HepG2 (cell line): ENCODE results near the gene CNIH3. TPM values are rescaled to one million over a fixed set of nuclear protein-coding genes. Genes with fewer than 3 reads are reported as not detected.
"Not testable (repeated sequence)": the region's sequence is repeated elsewhere in the genome, so short reads cannot be mapped to it uniquely, and the experiment has no call there.

Experiments
- ATAC-seq: fragments of 200-7000 bp; cut with Tn5 transposase; 3 replicates; pipeline ENCODE4 v1.9.1; 2020; ENCODE audit warnings: mild to moderate bottlenecking, moderate library complexity
- BruUV-seq: library from RNA; stranded (reverse); fragments of 400-500 nt; replicated peaks from 2 replicates; lab custom pipeline; 2021; lab: Mats Ljungman, UMichigan
- CTCF ChIA-PET: fragments of 300-600 bp; formaldehyde crosslinking; extraction: SDS; loops from one replicate; lab custom pipeline; 2021; ENCODE audit warnings: low total read pairs, inconsistent platforms, low intra/inter-chr PET ratio; lab: Yijun Ruan, JAX
- POLR2A ChIA-PET: fragments of 350-600 bp; sonication (Branson Sonifier 250); formaldehyde crosslinking; loops from one replicate; lab custom pipeline; 2020; ENCODE audit warnings: antibody characterized with exemption, inconsistent platforms; lab: Yijun Ruan, JAX
- DNase-seq: peaks from one replicate; pipeline ENCODE4 v3.0.0-alpha.2; 2015; ENCODE audit warnings: low spot score
- FAIRE-seq: peaks from 3 replicates; lab custom pipeline; 2011; peaks lifted over from hg19 to GRCh38; lab: Jason Lieb, UNC
- H2AFZ ChIP-seq: one replicate; pipeline ENCODE4 v1.6.1; 2011; ENCODE audit warnings: low read length, inconsistent platforms
- H3K27ac ChIP-seq: fragments of 300-600 bp; 3 replicates; pipeline ENCODE4 v1.8.0; 2011; ENCODE audit warnings: mixed run types, mild to moderate bottlenecking, mixed read lengths, low read length, inconsistent platforms; ENCODE audit not compliant: insufficient read depth; ENCODE audit errors: extremely low read length
- H3K27me3 ChIP-seq, 2 experiments: fragments of 200-600 bp in 1 of 2; 2 replicates in 1 of 2; 3 replicates in 1 of 2; pipeline versions ENCODE4 v1.6.0 to v1.8.0; 2011; ENCODE audit warnings: low read length in 2 of 2, mild to moderate bottlenecking in 2 of 2, moderate library complexity in 2 of 2, inconsistent platforms in 1 of 2; ENCODE audit not compliant: insufficient read depth in 2 of 2, control insufficient read depth in 1 of 2
- H3K36me3 ChIP-seq, 2 experiments: fragments of 200-600 bp in 1 of 2; replicated peaks in 1 of 2; 2 replicates in 1 of 2; 3 replicates in 1 of 2; pipeline versions ENCODE4 v1.5.1 to v1.8.0; 2011; ENCODE audit warnings: low read length in 2 of 2, inconsistent platforms in 1 of 2; ENCODE audit not compliant: insufficient read depth in 2 of 2, control insufficient read depth in 1 of 2
- H3K4me1 ChIP-seq: 2 replicates; pipeline ENCODE4 v1.5.1; 2012; ENCODE audit warnings: low read length, inconsistent platforms; ENCODE audit not compliant: insufficient read depth
- H3K4me2 ChIP-seq: 2 replicates; pipeline ENCODE4 v1.6.0; 2011; ENCODE audit warnings: low read depth, low read length, inconsistent platforms
- H3K4me3 ChIP-seq, 3 experiments: fragments of 200-600 bp in 1 of 3; sonication (generic), shearing (Covaris generic) in 1 of 3; replicated peaks in 1 of 3; 2 replicates each; pipeline ENCODE4 v1.5.1; 2011 to 2016; ENCODE audit warnings: low read length in 3 of 3, inconsistent platforms in 2 of 3, low read depth in 2 of 3, mild to moderate bottlenecking in 2 of 3, control low read depth in 1 of 3, mixed read lengths in 1 of 3; ENCODE audit not compliant: insufficient read depth in 1 of 3
- H3K79me2 ChIP-seq: one replicate; pipeline ENCODE4 v1.6.1; 2011; ENCODE audit warnings: low read length, inconsistent platforms; ENCODE audit not compliant: insufficient read depth
- H3K9ac ChIP-seq: 2 replicates; pipeline ENCODE4 v1.6.0; 2011; ENCODE audit warnings: mild to moderate bottlenecking, low read depth, low read length, inconsistent platforms; ENCODE audit not compliant: insufficient read depth
- H3K9me3 ChIP-seq: 2 replicates; pipeline ENCODE4 v1.5.1; 2012; ENCODE audit warnings: mild to moderate bottlenecking, low read length
- H4K20me1 ChIP-seq: 2 replicates; pipeline ENCODE4 v1.6.0; 2011; ENCODE audit warnings: inconsistent platforms, mild to moderate bottlenecking, low read length, moderate library complexity; ENCODE audit not compliant: insufficient read depth
- HNRNPL ChIP-seq: fragments of 200-400 bp; formaldehyde crosslinking; IDR thresholded peaks from 2 replicates; pipeline ENCODE4 v1.6.1; 2017; ENCODE audit warnings: mild to moderate bottlenecking, low read depth, low read length
- KDM3A ChIP-seq: IDR thresholded peaks from 2 replicates; pipeline ENCODE4 v1.6.1; 2018; ENCODE audit warnings: low read depth, missing compliant biosample characterization
- NFE2L2 ChIP-seq: fragments of 150-350 bp; IDR thresholded peaks from 2 replicates; pipeline ENCODE4 v1.6.1; 2014; ENCODE audit warnings: low read length
- NFRKB ChIP-seq: fragments of 450-650 bp; IDR thresholded peaks from 2 replicates; pipeline ENCODE4 v1.6.1; 2017
- SNAPC2 ChIP-seq: sonication (generic); formaldehyde crosslinking; IDR thresholded peaks from 2 replicates; pipeline ENCODE4 v1.8.1; 2022; ENCODE audit warnings: mild to moderate bottlenecking, missing genetic modification reagents
- ZNF10 ChIP-seq: sonication (generic); formaldehyde crosslinking; IDR thresholded peaks from 2 replicates; pipeline ENCODE4 v1.4.0; 2020; ENCODE audit warnings: mild to moderate bottlenecking, low read depth, missing genetic modification reagents, borderline replicate concordance
- ZNF17 ChIP-seq: sonication (generic); formaldehyde crosslinking; IDR thresholded peaks from 2 replicates; pipeline ENCODE4 v1.5.0; 2020; ENCODE audit warnings: mild to moderate bottlenecking, missing genetic modification reagents
- ZNF496 ChIP-seq: sonication (generic); formaldehyde crosslinking; IDR thresholded peaks from 2 replicates; pipeline ENCODE4 v1.8.1; 2023; ENCODE audit warnings: mild to moderate bottlenecking, moderate library complexity, missing genetic modification reagents; ENCODE audit not compliant: insufficient replicate concordance
- ZNF589 ChIP-seq: sonication (generic); formaldehyde crosslinking; conservative IDR thresholded peaks from 2 replicates; pipeline ENCODE4 v1.8.0; 2022; ENCODE audit warnings: mild to moderate bottlenecking, moderate library complexity, missing genetic modification reagents
- ZNF83 ChIP-seq: sonication (generic); formaldehyde crosslinking; IDR thresholded peaks from 2 replicates; pipeline ENCODE4 v1.4.0; 2020; ENCODE audit warnings: missing genetic modification reagents, mild to moderate bottlenecking, borderline replicate concordance
- WGBS: methylation state at CpG from one replicate; pipeline ENCODE4 v1.1.6; 2017; ENCODE audit warnings: low lambda C conversion rate; 5-methylcytosine and 5-hydroxymethylcytosine counted together
- in situ Hi-C: cut with HindIII; loops from 2 replicates; pipeline ENCODE4 v1.10.0; 2017; ENCODE audit warnings: low pct_unique_long_range_greater_than_20kb; ENCODE audit not compliant: extremely low pct_ligation_motif_present
- intact Hi-C: fragments of 100-400 bp; cut with micrococcal nuclease; formaldehyde crosslinking; loops from one replicate; pipeline ENCODE4 v1.10.0; 2022; ENCODE audit not compliant: unreplicated experiment
- polyA plus RNA-seq, 8 experiments: library from polyadenylated mRNA; depleted of rRNA in 3 of 8; stranded (reverse) in 7 of 8; unstranded in 1 of 8; fragments of >200 nt; fragmentation: Illumina TruSeq in 4 of 8; extraction: Trizol in 4 of 8; gene quantifications; 2 replicates each; pipeline versions ENCODE4 v1.2.1 to v1.2.3, GENCODE V29; 2011 to 2016; ENCODE audit warnings: low read depth in 4 of 8, missing spikeins in 1 of 8, mixed read lengths in 1 of 8; ENCODE audit not compliant: insufficient read depth in 1 of 8
- total RNA-seq, 5 experiments: library from RNA; depleted of rRNA; stranded (reverse); fragments of >200 nt; fragmentation: Illumina TruSeq; extraction: Trizol; gene quantifications; 2 replicates each; pipeline ENCODE4 v1.2.3, GENCODE V29; 2016; ENCODE audit warnings: low read depth in 1 of 5
- TF ChIP-seq, protein P1 (sequence below): sonication (generic); formaldehyde crosslinking; IDR thresholded peaks from 2 replicates; pipeline ENCODE4 v1.4.0; 2020; ENCODE audit warnings: missing genetic modification reagents
- TF ChIP-seq, protein P2 (sequence below): sonication (generic); formaldehyde crosslinking; IDR thresholded peaks from 2 replicates; pipeline ENCODE4 v1.8.0; 2022; ENCODE audit warnings: low read depth, missing genetic modification reagents

CNIH3 gene
- total and polyA plus RNA-seq, 2 of the 13 experiments (the other 11 are each of a cell fraction or from before 2014, with no cell fraction given), result 0.36 to 1.1 TPM

GRCh38 chr1:224711231-224711756, 95.2 kb downstream of the CNIH3 start:
- ATAC-seq, in situ Hi-C loops, H3K4me1 ChIP-seq, H3K79me2 ChIP-seq, H4K20me1 ChIP-seq, CTCF ChIA-PET, H3K27me3 ChIP-seq, H3K9me3 ChIP-seq, H3K4me3 ChIP-seq, H3K9ac ChIP-seq, DNase-seq, POLR2A ChIA-PET, intact Hi-C loops, H3K27ac ChIP-seq, H2AFZ ChIP-seq, BruUV-seq, H3K36me3 ChIP-seq, FAIRE-seq, H3K4me2 ChIP-seq: not testable (repeated sequence)
- 30% methylated on average over 4 of the region's 4 CpGs for WGBS

DNA sequence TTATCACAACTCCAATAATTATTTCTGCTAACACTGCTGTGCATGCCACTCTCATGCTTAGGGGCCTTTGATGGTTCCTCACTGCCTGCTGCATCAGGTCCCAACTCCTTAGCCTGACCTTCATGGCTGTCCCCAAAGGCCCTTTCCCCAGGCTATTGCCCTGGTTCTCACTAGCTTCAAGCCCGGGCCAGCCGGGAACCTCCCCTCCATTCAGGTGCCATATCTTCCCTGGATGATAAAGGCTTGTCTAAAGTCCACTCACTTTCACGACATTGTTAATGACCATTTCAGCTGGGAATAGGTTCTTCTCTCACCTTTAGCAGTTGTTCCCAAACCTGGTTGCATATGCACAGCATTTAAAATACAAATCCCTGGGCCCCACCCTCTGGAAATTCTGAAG, 95.8 kb downstream of the CNIH3 start:
- DNase-seq (no peak), ATAC-seq (no peak), FAIRE-seq (no peak)
- Histone ChIP-seq H3K4me3 (no peak overlapping the region), H3K9ac (no peak overlapping the region), H3K36me3 (no peaks in the 10 kb centered on the region), H3K4me2 (no peak overlapping the region), H3K9me3 (no peaks in the 10 kb centered on the region), H3K27me3 (0 out of 5 replicates have a peak, but pooled peaks cover 0 to 4% of the 10 kb centered on the region in 2 experiments), H2AFZ (no peak overlapping the region), H3K79me2 (no peaks in the 10 kb centered on the region), H3K27ac (no peak overlapping the region), H3K4me1 (no peaks in the 10 kb centered on the region), H4K20me1 (no peaks in the 10 kb centered on the region)
- BruUV-seq, result no TSS peak
- ChIA-PET POLR2A (no interaction called here), CTCF (no interaction called here)
- intact Hi-C loops, result no loop called here
- 0% methylated on average over 3 of the region's 3 CpGs for WGBS
- in situ Hi-C loops, result no loop called here
- no peak for TF ChIP-seq NFE2L2
- no peak for TF ChIP-seq ZNF83 (CRISPR knock-in tag)
- no peak for TF ChIP-seq SNAPC2
- TF ChIP-seq ZNF10, result no peak
- no peak for TF ChIP-seq NFRKB
- no peak for TF ChIP-seq HNRNPL
- TF ChIP-seq KDM3A (CRISPR knock-in tag), result no peak
- no peak for TF ChIP-seq ZNF17 (CRISPR knock-in tag)
- TF ChIP-seq, protein P1, sequence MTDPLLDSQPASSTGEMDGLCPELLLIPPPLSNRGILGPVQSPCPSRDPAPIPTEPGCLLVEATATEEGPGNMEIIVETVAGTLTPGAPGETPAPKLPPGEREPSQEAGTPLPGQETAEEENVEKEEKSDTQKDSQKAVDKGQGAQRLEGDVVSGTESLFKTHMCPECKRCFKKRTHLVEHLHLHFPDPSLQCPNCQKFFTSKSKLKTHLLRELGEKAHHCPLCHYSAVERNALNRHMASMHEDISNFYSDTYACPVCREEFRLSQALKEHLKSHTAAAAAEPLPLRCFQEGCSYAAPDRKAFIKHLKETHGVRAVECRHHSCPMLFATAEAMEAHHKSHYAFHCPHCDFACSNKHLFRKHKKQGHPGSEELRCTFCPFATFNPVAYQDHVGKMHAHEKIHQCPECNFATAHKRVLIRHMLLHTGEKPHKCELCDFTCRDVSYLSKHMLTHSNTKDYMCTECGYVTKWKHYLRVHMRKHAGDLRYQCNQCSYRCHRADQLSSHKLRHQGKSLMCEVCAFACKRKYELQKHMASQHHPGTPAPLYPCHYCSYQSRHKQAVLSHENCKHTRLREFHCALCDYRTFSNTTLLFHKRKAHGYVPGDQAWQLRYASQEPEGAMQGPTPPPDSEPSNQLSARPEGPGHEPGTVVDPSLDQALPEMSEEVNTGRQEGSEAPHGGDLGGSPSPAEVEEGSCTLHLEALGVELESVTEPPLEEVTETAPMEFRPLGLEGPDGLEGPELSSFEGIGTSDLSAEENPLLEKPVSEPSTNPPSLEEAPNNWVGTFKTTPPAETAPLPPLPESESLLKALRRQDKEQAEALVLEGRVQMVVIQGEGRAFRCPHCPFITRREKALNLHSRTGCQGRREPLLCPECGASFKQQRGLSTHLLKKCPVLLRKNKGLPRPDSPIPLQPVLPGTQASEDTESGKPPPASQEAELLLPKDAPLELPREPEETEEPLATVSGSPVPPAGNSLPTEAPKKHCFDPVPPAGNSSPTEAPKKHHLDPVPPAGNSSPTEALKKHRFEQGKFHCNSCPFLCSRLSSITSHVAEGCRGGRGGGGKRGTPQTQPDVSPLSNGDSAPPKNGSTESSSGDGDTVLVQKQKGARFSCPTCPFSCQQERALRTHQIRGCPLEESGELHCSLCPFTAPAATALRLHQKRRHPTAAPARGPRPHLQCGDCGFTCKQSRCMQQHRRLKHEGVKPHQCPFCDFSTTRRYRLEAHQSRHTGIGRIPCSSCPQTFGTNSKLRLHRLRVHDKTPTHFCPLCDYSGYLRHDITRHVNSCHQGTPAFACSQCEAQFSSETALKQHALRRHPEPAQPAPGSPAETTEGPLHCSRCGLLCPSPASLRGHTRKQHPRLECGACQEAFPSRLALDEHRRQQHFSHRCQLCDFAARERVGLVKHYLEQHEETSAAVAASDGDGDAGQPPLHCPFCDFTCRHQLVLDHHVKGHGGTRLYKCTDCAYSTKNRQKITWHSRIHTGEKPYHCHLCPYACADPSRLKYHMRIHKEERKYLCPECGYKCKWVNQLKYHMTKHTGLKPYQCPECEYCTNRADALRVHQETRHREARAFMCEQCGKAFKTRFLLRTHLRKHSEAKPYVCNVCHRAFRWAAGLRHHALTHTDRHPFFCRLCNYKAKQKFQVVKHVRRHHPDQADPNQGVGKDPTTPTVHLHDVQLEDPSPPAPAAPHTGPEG (CRISPR knock-in tag), result no peak
- TF ChIP-seq ZNF589 (CRISPR knock-in tag), result no peak
- no peak for TF ChIP-seq ZNF496
- TF ChIP-seq, protein P2, sequence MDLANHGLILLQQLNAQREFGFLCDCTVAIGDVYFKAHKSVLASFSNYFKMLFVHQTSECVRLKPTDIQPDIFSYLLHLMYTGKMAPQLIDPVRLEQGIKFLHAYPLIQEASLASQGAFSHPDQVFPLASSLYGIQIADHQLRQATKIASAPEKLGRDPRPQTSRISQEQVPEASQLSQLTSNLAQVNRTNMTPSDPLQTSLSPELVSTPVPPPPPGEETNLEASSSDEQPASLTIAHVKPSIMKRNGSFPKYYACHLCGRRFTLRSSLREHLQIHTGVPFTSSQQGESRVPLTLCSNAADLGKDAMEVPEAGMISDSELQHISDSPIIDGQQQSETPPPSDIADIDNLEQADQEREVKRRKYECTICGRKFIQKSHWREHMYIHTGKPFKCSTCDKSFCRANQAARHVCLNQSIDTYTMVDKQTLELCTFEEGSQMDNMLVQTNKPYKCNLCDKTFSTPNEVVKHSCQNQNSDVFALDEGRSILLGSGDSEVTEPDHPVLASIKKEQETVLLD (CRISPR knock-in tag), result no peak
